Measurements from ENCODE around the gene EFCAB13.

Gene EFCAB13

DNA sequence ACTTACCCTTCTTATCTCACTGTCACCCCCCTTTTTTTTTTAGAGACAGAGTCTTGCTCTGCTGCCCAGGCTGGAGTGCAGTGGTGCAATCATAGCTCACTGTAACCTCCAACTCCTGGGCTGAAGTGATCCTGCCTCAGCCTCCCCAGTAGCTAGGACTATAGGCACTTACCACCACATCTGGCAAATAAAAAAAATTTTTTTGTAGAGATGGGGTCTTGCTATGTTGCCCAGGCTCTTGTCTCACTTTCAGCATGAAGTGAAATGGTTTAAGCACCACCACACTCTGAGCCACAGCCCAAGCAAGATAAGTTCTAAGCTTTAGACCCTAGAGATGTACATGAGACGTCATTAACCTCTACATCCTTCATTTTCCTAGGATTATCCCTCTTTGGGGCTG, 34.5 kb upstream of the EFCAB13 start:
- Histone ChIP-seq H3K36me3 (ENCODE audit: insufficient read depth, low read length) (no peaks in the 10 kb centered on the region), H3K9me3 (ENCODE audit: low read depth, low read length) (no peaks in the 10 kb centered on the region), H3K27ac (no peak overlapping the region), H3K9ac (ENCODE audit: insufficient read length) (no peak overlapping the region), H3K4me3 (no peak overlapping the region)
- TF ChIP-seq EZH2 (IDR thresholded peaks at IDR 0.05), result no peak
- TF ChIP-seq POLR2AphosphoS5 (IDR thresholded peaks at IDR 0.05; ENCODE audit: borderline replicate concordance, low read depth, low read length), result no peak
- no peak for TF ChIP-seq FOXP2 (optimal IDR thresholded peaks at IDR 0.05; ENCODE audit: control extremely low read depth, extremely low read length, insufficient read depth)
- DNase-seq (ENCODE audit: low read depth, low spot score), result no peak

DNA sequence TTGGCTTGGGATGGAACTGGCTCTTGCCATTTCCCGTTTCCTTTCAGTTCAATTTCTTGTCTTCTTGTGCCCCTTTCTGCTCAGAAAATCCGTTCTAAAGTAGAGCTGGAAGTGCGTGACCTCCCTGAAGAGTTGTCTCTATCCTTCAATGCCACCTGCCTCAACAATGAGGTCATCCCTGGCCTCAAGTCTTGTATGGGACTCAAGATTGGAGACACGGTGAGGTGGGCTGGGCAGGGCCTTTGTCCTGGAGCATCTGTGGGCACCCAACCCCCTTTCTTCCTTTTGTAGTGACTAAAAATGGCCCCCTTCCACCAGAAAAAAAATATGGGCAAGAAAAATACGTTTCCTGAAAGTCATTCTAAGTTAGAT, 32.9 kb upstream of the EFCAB13 start:
- no peaks in the 10 kb centered on the region for H3K9me3 ChIP-seq (ENCODE audit: low read depth, low read length)
- no peak for DNase-seq (ENCODE audit: low read depth, low spot score)
- no peak overlapping the region for H3K27ac ChIP-seq
- no peak for TF ChIP-seq FOXP2 (optimal IDR thresholded peaks at IDR 0.05; ENCODE audit: control extremely low read depth, extremely low read length, insufficient read depth)
- no peak for TF ChIP-seq POLR2AphosphoS5 (IDR thresholded peaks at IDR 0.05; ENCODE audit: borderline replicate concordance, low read depth, low read length)
- TF ChIP-seq EZH2 (IDR thresholded peaks at IDR 0.05), result no peak
- no peaks in the 10 kb centered on the region for H3K36me3 ChIP-seq (ENCODE audit: insufficient read depth, low read length)
- H3K4me3 ChIP-seq, result no peak overlapping the region
- H3K9ac ChIP-seq (ENCODE audit: insufficient read length), result no peak overlapping the region

DNA sequence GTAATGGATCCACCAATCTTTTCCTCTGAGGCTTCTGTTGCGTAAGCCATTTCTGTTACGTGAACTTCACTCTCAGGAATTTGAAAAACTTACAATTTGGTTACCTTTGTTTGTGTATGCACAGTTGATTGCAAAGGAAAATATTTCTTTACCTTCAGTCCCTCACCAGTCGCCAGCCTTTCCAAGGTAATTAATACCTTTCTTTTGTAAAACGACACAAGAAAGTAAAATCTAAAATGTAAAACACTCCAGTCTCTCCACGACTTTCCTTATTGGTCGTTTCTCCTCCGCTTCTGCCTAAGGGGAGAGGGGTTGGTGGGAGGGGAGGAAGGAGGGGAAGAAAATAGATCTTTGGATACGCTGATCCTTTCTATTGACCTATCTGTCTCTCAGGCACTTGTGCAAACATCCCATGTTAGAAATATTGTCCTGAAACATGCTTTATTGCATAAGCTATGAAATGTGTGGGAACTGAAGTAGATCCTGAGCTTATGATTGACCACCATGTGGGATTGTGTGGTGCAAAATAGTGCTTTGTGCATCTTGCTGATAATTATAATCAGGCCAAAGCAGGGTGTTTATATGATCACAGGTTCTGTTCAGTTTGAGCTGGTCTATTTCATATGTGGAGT, 32.4 kb upstream of the EFCAB13 start:
- Histone ChIP-seq H3K4me3 (no peak overlapping the region), H3K9ac (ENCODE audit: insufficient read length) (no peak overlapping the region), H3K9me3 (ENCODE audit: low read depth, low read length) (no peaks in the 10 kb centered on the region), H3K27ac (no peak overlapping the region), H3K36me3 (ENCODE audit: insufficient read depth, low read length) (no peaks in the 10 kb centered on the region)
- TF ChIP-seq EZH2 (IDR thresholded peaks at IDR 0.05) (no peak), POLR2AphosphoS5 (IDR thresholded peaks at IDR 0.05; ENCODE audit: borderline replicate concordance, low read depth, low read length) (no peak), FOXP2 (optimal IDR thresholded peaks at IDR 0.05; ENCODE audit: control extremely low read depth, extremely low read length, insufficient read depth) (no peak)
- DNase-seq (ENCODE audit: low read depth, low spot score), result no peak

DNA sequence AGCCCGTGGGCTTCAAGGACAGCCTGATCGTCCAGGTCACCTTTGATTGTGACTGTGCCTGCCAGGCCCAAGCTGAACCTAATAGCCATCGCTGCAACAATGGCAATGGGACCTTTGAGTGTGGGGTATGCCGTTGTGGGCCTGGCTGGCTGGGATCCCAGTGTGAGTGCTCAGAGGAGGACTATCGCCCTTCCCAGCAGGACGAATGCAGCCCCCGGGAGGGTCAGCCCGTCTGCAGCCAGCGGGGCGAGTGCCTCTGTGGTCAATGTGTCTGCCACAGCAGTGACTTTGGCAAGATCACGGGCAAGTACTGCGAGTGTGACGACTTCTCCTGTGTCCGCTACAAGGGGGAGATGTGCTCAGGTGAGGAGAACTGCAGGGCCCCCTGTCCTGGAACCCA, 31.5 kb upstream of the EFCAB13 start:
- no peak overlapping the region for H3K9ac ChIP-seq (ENCODE audit: insufficient read length)
- H3K4me3 ChIP-seq, result no peak overlapping the region
- TF ChIP-seq EZH2 (IDR thresholded peaks at IDR 0.05), result no peak
- no peak for TF ChIP-seq FOXP2 (optimal IDR thresholded peaks at IDR 0.05; ENCODE audit: control extremely low read depth, extremely low read length, insufficient read depth)
- no peak for TF ChIP-seq POLR2AphosphoS5 (IDR thresholded peaks at IDR 0.05; ENCODE audit: borderline replicate concordance, low read depth, low read length)
- H3K27ac ChIP-seq, result no peak overlapping the region
- H3K9me3 ChIP-seq (ENCODE audit: low read depth, low read length), result no peaks in the 10 kb centered on the region
- DNase-seq (ENCODE audit: low read depth, low spot score), result no peak
- no peaks in the 10 kb centered on the region for H3K36me3 ChIP-seq (ENCODE audit: insufficient read depth, low read length)

DNA sequence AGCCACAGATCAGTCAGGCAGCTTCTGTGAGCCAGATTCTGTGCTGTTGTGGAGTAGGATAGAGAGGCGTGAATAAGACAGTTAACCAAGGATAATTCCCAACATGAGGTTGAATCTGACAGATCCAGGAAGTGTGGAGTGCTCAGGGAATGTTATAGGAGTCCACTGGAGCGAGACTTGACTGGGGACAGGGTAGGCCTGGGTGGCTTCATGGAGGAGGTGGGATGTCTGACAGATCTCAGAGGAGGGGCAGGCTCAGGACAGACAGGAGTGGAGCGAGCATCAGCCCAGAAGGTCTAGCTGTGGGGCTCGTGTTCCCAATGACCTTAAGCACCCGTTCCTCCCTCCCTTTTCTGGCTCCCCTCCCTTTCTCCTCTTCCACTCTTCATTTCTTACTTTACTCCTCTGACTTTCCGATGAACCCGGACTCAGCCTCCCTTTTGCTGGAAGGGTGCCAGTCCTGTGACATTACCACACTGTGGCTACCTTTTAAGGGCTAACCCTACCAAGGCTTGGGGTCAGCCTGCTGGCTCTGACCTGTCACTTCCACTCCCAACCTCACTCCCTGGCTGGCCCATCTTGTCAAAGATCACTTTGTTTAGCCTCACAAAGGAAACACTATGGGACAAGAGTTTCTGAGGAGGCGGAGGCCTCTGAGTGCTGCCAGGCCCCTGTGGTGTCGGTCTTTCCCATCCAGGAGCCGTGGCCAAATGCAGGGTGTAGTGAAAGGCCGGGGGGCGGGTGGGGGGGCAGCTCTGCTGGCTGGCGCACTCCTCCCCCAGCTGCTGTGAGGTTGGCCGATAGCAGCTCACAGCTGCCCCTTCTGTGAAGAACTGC, 28.5 kb upstream of the EFCAB13 start:
- no peaks in the 10 kb centered on the region for H3K9me3 ChIP-seq (ENCODE audit: low read depth, low read length)
- no peak for DNase-seq (ENCODE audit: low read depth, low spot score)
- H3K4me3 ChIP-seq, result no peak overlapping the region
- no peak for TF ChIP-seq POLR2AphosphoS5 (IDR thresholded peaks at IDR 0.05; ENCODE audit: borderline replicate concordance, low read depth, low read length)
- no peak overlapping the region for H3K9ac ChIP-seq (ENCODE audit: insufficient read length)
- no peak overlapping the region for H3K27ac ChIP-seq
- no peaks in the 10 kb centered on the region for H3K36me3 ChIP-seq (ENCODE audit: insufficient read depth, low read length)

DNA sequence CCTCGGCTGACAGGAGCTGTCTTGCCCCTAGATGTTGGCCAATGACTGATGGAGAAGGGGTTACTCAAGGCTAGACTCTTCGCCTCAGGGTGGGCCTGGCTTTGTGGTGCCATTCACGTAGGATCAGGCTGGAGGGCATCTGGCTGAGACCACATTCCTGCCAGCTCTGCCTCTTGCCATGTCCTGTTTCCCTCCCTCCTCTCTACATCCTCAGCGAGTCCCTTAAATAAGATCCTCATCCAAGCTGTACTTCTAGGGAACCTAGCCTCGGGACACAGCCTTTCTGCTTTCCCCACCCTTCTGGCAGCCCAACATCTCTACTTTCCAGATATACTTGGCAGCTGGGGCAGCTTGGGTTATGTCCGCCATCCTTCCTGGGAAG, 27.9 kb upstream of the EFCAB13 start:
- DNase-seq (ENCODE audit: low read depth, low spot score), result no peak
- Histone ChIP-seq H3K36me3 (ENCODE audit: insufficient read depth, low read length) (no peaks in the 10 kb centered on the region), H3K27ac (no peak overlapping the region), H3K9me3 (ENCODE audit: low read depth, low read length) (no peaks in the 10 kb centered on the region), H3K4me3 (no peak overlapping the region), H3K9ac (ENCODE audit: insufficient read length) (no peak overlapping the region)
- no peak for TF ChIP-seq FOXP2 (optimal IDR thresholded peaks at IDR 0.05; ENCODE audit: control extremely low read depth, extremely low read length, insufficient read depth)
- TF ChIP-seq POLR2AphosphoS5 (IDR thresholded peaks at IDR 0.05; ENCODE audit: borderline replicate concordance, low read depth, low read length), result no peak
- TF ChIP-seq EZH2 (IDR thresholded peaks at IDR 0.05), result no peak

DNA sequence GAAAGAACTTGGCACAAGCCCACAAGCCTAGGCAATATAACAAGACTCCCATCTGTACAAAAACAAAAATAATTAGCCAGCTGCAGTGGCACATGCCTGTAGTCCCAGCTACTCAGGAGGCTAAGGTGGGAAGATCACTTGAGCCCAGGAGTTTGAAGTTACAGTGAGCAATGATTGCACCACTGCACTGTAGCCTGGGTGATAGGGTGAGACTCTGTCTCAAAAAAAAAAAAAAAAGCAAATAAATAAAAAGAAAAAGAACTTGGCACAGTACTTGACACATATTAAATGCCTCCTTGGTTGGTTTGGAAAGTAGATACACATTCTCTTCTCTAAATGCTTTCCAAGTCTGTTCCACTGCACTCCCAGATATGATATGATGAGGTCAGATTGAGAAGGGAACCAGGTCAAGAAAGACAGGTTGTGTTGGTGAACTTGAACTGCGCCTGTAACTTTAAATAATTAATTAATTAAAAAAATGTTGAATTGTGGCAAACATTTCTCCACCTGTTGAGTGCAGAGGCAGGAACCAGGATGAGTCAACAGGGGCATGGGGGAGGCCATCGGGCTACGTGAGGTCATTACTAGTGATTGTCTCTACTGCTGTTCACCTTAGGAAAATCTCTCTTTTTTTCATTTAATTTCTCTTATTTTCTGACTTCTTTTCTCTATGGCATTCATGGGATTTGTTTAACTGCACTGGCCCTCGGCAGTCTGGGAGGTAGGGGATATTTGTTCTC, 25.9 kb upstream of the EFCAB13 start:
- Histone ChIP-seq H3K9me3 (ENCODE audit: low read depth, low read length) (no peaks in the 10 kb centered on the region), H3K27ac (no peak overlapping the region), H3K36me3 (ENCODE audit: insufficient read depth, low read length) (no peaks in the 10 kb centered on the region), H3K9ac (ENCODE audit: insufficient read length) (no peak overlapping the region), H3K4me3 (no peak overlapping the region)
- DNase-seq (ENCODE audit: low read depth, low spot score), result no peak
- no peak for TF ChIP-seq POLR2AphosphoS5 (IDR thresholded peaks at IDR 0.05; ENCODE audit: borderline replicate concordance, low read depth, low read length)
- TF ChIP-seq EZH2 (IDR thresholded peaks at IDR 0.05), result no peak
- TF ChIP-seq FOXP2 (optimal IDR thresholded peaks at IDR 0.05; ENCODE audit: control extremely low read depth, extremely low read length, insufficient read depth), result no peak

DNA sequence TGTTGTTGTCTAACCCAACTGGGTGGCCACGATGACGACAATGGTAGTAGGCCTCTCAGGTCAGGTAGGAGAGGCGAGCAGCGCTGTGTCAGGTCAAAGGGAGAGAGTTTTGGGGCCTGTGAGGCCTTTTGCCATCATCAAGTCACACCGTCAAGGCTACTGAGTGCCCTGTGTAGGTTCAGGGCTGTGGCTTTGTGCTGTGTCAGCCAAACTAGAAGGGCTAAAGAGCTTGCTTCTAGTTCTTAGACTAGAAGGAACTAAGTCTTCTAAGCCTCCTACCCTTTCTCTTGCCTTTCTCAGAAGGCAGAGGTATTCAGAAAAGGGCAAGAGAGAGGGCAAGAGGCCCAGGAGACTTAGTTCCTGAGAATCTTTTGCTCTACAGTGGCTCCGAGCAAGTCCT, 25.0 kb upstream of the EFCAB13 start:
- Histone ChIP-seq H3K4me3 (no peak overlapping the region), H3K27ac (no peak overlapping the region)
- no peak for DNase-seq (ENCODE audit: low read depth, low spot score)

More for the DNA sequence above, 25.0 kb upstream of the EFCAB13 start:
- Histone ChIP-seq H3K36me3 (ENCODE audit: insufficient read depth, low read length) (no peaks in the 10 kb centered on the region), H3K9ac (ENCODE audit: insufficient read length) (no peak overlapping the region), H3K9me3 (ENCODE audit: low read depth, low read length) (no peaks in the 10 kb centered on the region)
- TF ChIP-seq POLR2AphosphoS5 (IDR thresholded peaks at IDR 0.05; ENCODE audit: borderline replicate concordance, low read depth, low read length) (no peak), EZH2 (IDR thresholded peaks at IDR 0.05) (no peak), FOXP2 (optimal IDR thresholded peaks at IDR 0.05; ENCODE audit: control extremely low read depth, extremely low read length, insufficient read depth) (no peak)

All from SK-N-MC (cell line).